Measurements from ENCODE around the gene GTPBP8.

GRCh38 chr3:113013593-113013992 is 22.8 kb downstream of the GTPBP8 start:
- no peak for TF ChIP-seq EP300 (IDR thresholded peaks at IDR 0.05; ENCODE audit: borderline replicate concordance)
- no peak for TF ChIP-seq RAD21 (IDR thresholded peaks at IDR 0.05; ENCODE audit: low read depth)
- TF ChIP-seq, protein P1, sequence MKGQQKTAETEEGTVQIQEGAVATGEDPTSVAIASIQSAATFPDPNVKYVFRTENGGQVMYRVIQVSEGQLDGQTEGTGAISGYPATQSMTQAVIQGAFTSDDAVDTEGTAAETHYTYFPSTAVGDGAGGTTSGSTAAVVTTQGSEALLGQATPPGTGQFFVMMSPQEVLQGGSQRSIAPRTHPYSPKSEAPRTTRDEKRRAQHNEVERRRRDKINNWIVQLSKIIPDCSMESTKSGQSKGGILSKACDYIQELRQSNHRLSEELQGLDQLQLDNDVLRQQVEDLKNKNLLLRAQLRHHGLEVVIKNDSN (IDR thresholded peaks at IDR 0.05): no peak
